GM18526 (cell line): ENCODE measurements around the gene UBTF.

Experiments used
- POLR2A ChIP-seq: IDR thresholded peaks from 3 replicates; pipeline ENCODE4 v1.6.1; 2011; ENCODE audit not compliant: insufficient read length; ENCODE audit errors: extremely low read depth

Gene UBTF

DNA sequence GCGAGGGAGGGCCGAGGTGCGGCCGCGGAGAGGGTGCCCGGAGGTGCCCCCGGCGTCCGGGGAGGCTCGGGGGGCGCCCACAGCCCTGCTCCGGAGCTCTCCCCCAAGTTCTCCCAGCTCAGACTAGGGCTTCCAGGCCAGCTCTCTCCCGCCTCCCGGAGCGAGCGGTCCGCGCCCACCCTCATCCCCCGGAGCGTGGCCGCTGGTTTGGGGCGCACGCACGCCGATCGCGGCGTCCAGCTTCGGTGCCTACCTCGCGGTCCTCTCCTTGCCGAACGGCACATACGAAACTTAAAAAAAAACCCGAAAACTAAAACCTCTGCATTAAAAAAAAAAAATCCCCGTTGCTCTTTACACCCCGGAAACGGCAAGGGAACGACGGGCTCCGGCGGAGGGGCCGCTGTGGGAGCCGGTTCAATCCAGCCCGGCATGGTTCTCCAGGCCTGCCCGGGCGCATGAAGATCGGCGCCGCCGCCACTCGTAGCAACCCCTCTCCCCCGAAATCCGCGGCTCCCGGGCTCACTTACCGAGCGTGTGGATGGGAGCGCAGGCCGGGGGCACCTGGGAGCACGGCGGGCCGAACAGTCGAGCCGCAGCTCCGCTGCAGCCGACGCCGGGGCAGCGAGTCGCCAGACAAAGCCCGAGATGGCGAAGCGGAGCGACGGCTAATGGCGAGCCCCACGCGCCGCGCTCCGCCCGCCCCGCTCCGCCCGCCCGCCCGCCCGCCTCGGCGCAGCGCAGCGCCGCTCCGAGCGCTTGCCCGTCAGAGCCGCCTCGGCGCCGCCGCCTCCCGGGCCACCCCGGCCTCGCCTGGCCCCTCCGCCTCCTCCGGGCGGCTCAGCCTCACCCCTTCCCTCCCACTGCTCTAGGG is 973 bp upstream of the UBTF start:
- peak; percentile 27 for TF ChIP-seq POLR2A

DNA sequence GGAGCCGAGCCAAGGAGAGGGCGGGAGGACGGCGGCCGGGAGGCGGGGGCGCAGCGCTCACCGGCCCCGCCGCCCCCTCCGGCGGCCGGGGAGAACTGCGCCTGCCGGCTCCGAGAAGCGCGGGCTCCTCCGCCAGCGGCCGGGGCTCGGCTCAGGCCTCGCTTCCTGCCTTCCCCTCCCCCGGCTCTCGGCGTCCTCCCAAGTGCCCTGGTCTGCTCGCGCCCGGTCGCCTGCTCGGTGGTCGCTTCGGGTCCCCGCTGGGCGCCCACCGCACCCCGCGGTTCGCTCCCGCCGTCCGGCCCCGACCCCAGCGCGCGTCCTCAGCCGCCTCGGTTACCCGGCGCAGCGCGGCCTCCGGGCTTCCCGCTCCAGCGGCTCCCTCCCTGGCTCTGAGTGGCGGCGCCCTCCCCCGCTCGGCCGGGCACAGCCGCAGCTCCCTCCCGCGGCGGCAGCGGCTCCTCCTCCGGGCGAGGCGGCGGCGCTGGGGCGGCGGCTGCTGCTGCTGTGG is 313 bp downstream of the UBTF start:
- peak; percentile 39 for TF ChIP-seq POLR2A

DNA sequence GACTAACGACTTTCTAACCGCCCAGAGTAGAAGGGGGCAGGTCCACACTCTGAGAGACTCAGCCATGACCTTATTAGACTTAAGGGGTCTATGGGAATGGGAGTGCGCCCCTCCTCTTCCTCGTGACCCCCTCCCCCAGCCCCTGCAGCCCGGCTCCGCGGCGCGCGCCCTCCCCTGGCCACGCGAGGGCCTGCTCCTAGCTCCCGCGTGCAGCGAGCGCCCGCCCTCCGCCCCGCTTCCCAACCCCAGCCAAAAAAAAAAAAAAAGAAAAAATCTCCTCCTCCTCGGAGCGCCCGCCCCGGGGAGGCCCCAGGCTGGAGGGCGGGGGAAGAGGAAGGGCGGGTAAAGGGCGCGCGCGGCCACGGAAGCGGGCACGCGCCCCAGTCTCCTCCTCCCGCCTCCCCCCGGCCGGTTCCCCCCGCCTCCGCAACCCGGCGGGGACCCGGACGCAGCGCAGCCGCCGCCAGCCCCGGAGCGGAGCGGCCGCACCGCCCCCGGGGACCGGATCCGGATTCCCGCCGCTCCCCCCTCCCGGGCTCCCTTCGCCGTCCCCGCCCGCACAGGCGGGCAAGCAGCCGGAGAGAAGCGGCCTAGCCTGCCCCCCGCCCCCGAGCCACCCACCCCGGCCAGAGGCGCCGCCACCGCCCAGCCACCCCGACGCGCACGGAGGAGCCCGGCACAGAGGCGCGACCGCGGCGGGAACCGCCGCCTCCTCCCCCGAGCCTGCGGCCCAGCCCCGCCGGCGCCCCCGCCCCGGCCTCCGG is 949 bp downstream of the UBTF start:
- TF ChIP-seq POLR2A, result no peak

DNA sequence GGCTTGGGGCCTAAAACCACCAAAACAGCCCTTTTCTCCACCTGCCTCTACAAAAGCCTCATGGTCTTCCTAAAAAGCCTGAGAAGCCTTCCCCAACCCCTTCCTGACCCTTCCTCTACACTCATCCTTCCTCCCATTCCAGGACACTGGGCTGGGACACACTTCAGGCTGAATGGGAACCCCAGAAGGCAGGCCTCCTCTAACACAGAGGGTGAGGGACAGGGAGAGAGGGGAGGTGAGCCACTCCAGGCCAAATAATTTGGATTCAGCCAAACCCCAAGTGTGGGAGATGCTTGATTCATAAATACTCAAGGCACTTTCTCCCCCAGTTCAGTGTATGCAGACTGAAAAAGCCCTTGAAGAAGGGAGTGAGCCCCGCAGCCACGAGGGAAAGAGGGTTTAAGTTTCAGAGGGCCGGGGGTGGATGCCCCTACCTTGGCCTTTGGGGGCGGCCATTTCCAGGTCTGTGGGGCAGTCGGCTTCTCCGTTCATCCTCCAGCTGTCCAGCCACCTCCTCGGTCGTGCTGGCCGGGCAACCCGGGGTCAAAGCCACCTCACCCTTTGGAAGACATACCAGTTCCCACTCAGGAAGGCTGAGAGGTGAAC is 1.6 kb downstream of the UBTF start:
- no peak for TF ChIP-seq POLR2A

DNA sequence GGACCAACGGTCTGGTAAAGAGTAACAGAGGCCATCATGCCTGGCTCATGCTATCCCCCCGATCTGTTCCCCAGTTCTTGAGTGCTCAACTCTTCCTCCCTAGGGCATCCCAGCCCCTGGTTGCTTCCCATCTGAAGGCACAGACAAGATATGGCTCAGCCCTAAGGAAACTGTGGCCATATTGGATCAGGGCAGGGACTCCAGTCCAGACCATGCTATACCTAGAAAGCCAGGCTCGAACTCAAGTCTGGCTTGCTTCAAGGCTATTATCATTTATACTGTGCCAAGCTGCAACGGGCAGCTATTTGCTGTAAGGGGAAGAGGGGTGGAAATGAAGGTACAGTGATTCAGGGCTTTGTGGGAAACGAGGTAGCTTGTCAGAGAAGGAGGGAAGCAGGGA is 2.8 kb downstream of the UBTF start:
- TF ChIP-seq POLR2A, result no peak

DNA sequence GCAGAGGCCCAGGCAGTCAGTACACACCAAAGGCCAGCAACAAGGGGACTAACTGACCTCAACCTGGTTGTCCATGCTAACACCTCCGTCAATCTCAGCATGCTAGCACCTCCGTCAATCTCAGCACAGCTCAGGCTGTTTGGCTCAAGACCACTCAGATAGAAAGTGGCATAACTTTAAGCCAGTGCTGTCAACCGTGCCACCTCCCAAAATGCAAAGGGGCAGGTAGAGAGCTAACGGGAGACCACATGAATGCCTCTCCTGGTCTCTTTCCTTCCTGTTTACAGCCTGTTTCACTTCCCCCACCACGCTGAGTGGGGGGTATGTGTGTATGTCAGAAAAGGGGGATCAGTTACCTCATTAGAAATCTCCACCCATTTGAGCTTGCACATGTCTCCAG is 3.3 kb downstream of the UBTF start:
- peak; percentile 29 for TF ChIP-seq POLR2A

DNA sequence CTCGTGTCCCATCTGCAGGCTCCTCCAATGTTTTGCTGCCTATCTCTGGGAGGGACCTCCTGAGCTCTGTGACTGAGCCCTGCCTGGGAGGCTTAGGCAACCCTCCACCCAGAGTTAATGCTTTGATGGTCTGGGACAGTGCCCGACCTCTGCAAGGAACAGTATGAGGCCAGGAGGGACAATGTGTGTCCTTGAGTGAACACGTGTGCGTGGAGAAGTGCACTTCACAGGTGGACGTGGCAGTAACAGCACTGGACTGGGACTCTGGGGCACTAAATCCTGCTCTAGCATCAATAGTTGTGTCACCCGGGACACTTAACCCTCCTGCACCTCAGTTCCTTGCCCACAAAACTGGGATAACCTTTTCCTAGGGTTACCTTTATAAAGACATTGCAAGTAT is 4.6 kb downstream of the UBTF start:
- no peak for TF ChIP-seq POLR2A

DNA sequence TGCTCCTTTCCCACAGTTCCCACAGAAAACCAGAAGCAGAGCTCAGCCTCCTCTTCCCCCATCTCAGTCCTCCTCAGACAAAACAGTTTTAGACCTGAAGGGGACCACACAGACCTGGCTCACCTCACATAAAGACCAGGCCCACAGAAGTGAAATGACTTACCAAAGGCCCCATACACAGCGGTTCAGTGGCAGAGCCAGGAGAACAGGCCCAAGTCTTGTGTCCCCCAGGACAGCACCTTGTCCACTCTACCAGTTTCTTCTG is 5.3 kb downstream of the UBTF start:
- no peak for TF ChIP-seq POLR2A

DNA sequence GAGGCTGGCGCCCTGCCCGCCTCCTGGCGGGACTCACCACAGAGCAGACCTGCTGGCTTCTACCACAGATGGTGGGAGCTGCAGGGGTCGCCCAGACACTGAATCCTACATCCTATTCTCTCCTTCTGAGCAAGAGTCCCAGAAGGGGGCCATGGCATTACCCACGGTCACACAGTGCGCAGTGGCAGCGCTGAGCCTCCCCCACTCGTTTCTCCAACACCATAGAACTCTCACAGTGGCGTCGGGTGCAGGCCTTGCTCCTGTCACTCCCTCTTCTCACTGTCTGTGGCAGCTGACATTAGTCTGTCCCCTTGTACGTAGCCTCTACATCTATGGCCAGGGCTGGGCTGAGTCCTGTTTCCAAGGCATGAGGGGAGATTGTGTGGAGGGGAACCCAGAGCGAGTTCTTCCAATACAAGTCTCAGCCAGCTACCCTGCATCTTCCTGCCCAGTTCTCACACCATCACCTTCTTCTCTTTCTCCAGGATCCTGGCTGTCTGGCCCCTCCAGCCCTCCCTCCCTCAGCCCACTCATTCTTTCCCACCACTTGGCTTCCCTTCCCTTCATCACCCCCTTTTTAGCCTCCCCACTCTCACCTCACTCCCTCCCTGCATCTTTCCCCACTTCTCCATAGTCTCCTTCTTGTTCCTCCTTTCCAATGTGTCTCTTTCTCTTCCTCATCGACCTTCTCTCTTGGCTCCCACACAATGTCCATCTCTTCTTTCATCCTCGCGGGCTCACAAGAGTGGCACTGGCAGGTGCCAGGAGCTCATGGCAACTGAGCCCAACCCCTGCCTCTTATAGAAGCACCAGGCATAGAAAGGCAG is 5.9 kb downstream of the UBTF start:
- no peak for TF ChIP-seq POLR2A

DNA sequence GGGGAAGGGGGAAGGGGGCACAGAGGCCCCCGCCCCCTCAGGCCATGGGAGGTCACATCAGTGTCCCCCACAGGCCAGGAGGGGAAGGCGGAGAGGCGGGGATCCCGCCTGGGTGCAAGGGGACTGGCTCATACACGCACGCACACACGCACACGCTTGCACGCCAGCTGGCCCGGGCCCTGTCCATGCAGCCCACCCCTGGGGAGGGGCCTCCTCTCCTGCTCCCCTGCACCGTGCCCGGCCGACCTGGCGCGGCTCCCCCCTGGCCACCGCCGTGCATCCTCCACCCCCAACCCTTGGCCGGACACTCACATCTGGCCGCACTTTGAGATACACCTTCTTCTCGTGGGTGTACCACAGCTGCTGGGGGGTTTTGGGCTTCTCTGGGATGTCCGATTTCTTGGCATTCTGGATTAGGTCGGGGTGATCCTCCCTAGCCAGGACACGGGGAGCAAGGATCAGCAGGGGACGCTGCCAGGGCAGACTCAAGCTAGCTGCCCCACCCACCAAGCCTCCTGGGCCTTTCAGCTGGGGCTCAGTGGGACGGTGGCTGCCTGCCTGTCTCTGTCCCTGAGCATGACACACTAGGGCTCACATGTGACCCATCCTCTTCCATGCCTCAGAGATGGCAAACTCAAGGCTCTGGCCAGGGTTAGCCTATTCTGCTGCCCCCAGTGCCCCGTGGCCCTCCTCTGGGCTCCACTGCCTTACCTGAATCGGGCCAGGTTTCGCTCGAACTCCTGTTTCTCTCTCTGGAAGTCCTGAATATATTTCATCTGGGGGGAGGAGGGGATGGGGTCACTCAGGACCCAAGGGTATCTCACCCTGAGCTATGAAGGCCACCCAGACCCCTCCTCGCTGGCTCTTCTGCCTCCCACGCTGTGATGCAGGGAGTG is 6.7 kb downstream of the UBTF start:
- TF ChIP-seq POLR2A, result no peak

DNA sequence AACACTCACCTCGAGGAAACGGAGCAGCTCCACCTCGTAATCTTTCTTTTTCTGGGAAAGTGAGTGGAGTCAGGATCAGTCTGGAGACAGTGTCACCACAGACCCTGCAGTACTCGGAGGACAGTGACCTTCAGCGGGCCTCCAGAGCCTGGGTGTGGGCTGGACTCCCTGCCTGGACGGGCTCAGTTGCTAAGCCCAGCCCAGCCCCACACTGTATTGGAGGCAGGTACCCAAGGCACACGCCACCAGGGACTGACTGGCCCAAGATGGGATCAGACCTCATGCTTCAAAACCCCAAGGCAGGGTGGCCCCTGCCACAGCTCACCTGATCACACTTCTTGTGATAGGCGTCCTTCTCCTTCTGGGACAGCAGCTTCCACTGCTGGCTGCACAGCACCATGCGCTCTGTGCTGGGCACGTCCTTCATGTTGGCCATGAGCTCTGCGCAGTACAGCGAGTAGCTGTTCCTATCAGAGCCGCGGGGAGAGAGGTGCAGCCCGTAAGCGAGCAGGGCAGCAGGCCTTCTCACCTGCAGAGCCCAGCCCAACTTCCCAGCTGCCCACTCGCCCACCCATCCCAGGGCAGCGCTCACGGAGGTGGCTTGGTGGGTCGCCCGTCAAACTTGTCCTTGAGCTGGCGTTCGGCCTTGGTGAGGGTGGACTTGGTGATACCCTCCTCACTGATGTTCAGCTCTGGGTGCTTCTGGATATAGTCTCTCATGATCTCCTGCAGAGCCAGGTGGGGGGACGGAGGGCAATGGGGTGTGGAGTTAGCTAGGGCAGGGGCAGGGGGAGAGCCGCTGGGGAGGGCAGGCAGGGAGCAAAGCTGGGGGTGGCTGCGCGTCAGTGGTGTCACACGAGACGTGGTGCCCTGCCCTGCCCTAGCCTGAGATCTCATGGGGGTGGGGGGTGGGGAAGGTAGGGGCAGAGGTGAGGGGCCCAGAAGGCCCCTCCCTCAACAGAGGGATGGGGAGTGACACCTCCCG is 7.9 kb downstream of the UBTF start:
- TF ChIP-seq POLR2A, result no peak

DNA sequence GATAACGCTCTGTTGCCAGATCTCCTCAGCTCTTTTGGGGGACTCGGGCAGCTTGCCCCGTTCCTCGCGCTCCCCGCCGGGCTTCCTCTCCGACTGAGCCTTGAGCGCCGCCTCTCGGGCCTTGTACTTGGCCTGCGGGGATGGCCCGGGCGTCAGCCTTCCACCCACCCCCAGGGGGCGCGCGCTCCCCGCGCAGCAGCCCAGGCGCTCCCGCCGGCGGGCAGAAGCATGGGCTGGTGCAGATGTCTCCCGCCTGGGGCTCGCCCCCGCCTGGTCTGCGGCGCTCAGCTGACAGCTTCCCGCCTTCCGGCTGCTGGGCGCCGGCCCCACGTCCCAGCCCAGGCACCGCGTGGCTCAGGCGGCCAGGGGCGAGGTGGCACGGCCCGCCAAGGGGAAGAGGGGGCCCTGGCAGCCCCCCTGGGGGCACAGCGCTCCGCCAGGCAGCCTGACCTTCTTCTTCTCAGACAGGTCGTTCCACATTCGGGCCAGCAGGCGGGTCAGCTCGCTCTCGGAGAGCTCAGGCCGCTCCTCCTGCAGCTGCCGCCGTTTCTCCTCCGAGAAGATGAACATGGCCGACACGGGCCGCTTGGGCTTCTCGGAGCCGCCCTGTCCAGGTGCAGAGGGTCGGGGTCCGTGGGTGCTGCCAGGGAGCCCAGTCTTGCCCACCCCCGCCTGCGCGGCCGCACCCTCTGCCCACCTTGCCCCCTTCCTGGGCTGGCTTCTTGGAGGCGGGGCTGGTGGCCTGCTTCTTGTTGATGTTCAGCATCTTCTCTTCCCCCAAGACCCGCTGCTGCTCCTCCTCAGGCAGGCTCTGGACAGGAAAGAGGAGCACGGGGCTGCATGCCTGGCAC is 8.9 kb downstream of the UBTF start:
- TF ChIP-seq POLR2A, result peak; percentile 28
